Neural progenitor cell (in vitro differentiated cells): ENCODE results near the gene TMEM208. TPM values are rescaled to one million over a fixed set of nuclear protein-coding genes. Genes with fewer than 3 reads are reported as not detected.

Source experiments
- DNase-seq: peaks from one replicate; pipeline ENCODE4 v3.0.0-alpha.2; 2016; ENCODE audit warnings: low spot score
- H2AFZ ChIP-seq: fragments of 200-600 bp; sonication (generic); replicated peaks from 2 replicates; pipeline ENCODE4 v1.6.1; 2016; ENCODE audit warnings: antibody characterized with exemption
- H3F3A ChIP-seq: fragments of 200-600 bp; sonication (generic); 2 replicates; pipeline ENCODE4 v1.6.1; 2016; ENCODE audit warnings: antibody characterized with exemption, low read depth
- H3K27ac ChIP-seq: fragments of 200-600 bp; sonication (generic); 2 replicates; pipeline ENCODE4 v1.5.1; 2016; ENCODE audit warnings: mild to moderate bottlenecking
- H3K27me3 ChIP-seq: fragments of 200-600 bp; sonication (generic); 2 replicates; pipeline ENCODE4 v1.6.1; 2016; ENCODE audit warnings: mild to moderate bottlenecking, moderate library complexity
- H3K36me3 ChIP-seq: fragments of 200-600 bp; sonication (generic); 2 replicates; pipeline ENCODE4 v1.5.1; 2016
- H3K4me1 ChIP-seq: fragments of 200-600 bp; sonication (generic); 2 replicates; pipeline ENCODE4 v1.6.1; 2016; ENCODE audit warnings: mixed run types
- H3K4me2 ChIP-seq: fragments of 200-600 bp; sonication (generic); 2 replicates; pipeline ENCODE4 v1.6.1; 2016
- H3K4me3 ChIP-seq: fragments of 200-600 bp; sonication (generic); 2 replicates; pipeline ENCODE4 v1.5.1; 2016
- H3K79me2 ChIP-seq: fragments of 200-600 bp; sonication (generic); 2 replicates; pipeline ENCODE4 v1.6.1; 2016; ENCODE audit warnings: low read depth
- H3K9ac ChIP-seq: fragments of 200-600 bp; sonication (generic); 2 replicates; pipeline ENCODE4 v1.6.1; 2016
- H3K9me3 ChIP-seq: fragments of 200-600 bp; sonication (generic); 2 replicates; pipeline ENCODE4 v1.5.1; 2016; ENCODE audit warnings: low read depth
- H4K20me1 ChIP-seq: fragments of 200-600 bp; sonication (generic); 2 replicates; pipeline ENCODE4 v1.6.1; 2016; ENCODE audit warnings: low read depth
- H3K27ac Mint-ChIP-seq: 3 replicates; pipeline ENCODE4 v1.8.0; 2021; ENCODE audit warnings: mixed read lengths
- H3K27me3 Mint-ChIP-seq: 2 replicates; pipeline ENCODE4 v1.8.0; 2022; ENCODE audit warnings: low read depth, mild to moderate bottlenecking, inconsistent platforms, moderate library complexity, mixed read lengths; ENCODE audit not compliant: insufficient read depth
- H3K36me3 Mint-ChIP-seq: 3 replicates; pipeline ENCODE4 v1.8.0; 2021; ENCODE audit warnings: mixed read lengths
- H3K4me1 Mint-ChIP-seq: 3 replicates; pipeline ENCODE4 v1.8.0; 2021; ENCODE audit warnings: mixed read lengths
- H3K4me3 Mint-ChIP-seq: 3 replicates; pipeline ENCODE4 v1.8.0; 2021; ENCODE audit warnings: mild to moderate bottlenecking, moderate library complexity, mixed read lengths
- H3K9me3 Mint-ChIP-seq: 3 replicates; pipeline ENCODE4 v1.8.0; 2020; ENCODE audit warnings: mixed read lengths
- CTCF ChIP-seq: fragments of 200-600 bp; sonication (generic); IDR thresholded peaks from 2 replicates; pipeline ENCODE4 v1.5.1; 2017; ENCODE audit warnings: antibody characterized with exemption, mild to moderate bottlenecking
- EZH2 ChIP-seq: fragments of 200-600 bp; sonication (generic); IDR thresholded peaks from 2 replicates; pipeline ENCODE4 v1.6.1; 2017; ENCODE audit warnings: antibody characterized with exemption, mild to moderate bottlenecking, moderate library complexity
- EZH2phosphoT487 ChIP-seq: fragments of 200-600 bp; sonication (generic); IDR thresholded peaks from 2 replicates; pipeline ENCODE4 v1.6.1; 2017; ENCODE audit warnings: antibody characterized with exemption
- microRNA counts: library from miRNA; unstranded; fragments of <30 nt; microRNA quantifications from one replicate; lab custom pipeline; 2016
- microRNA-seq: library from miRNA; unstranded; fragments of <30 nt; microRNA quantifications from one replicate; pipeline ENCODE4, GENCODE V29; 2016
- small RNA-seq: library from RNA; depleted of rRNA; stranded (forward); fragments of <200 nt; gene quantifications from one replicate; pipeline ENCODE3, GENCODE V24; 2015
- total RNA-seq: library from RNA; depleted of rRNA; stranded (reverse); fragments of >200 nt; gene quantifications from 2 replicates; pipeline ENCODE4 v1.2.3, GENCODE V29; 2015; ENCODE audit warnings: low replicate concordance

The TMEM208 gene
- total RNA-seq, 1 donor from 2014 or later, result 39.4 TPM

GRCh38 chr16:67277294-67277998, 50.5 kb downstream of the TMEM208 start:
- no peak for DNase-seq

GRCh38 chr16:67277999-67278772, 51.3 kb downstream of the TMEM208 start:
- no peaks in the 10 kb centered on the region for H3K79me2 ChIP-seq
- H3K4me1 ChIP-seq, result no peaks in the 10 kb centered on the region
- no peak overlapping the region for H3K9ac ChIP-seq
- DNase-seq, result no peak
- H3K36me3 ChIP-seq, result no peaks in the 10 kb centered on the region
- no peak overlapping the region for H3K27ac Mint-ChIP-seq
- H2AFZ ChIP-seq, result peak overlapping the region; percentile 91
- no peaks in the 10 kb centered on the region for H3K4me1 Mint-ChIP-seq
- no peaks in the 10 kb centered on the region for H3F3A ChIP-seq
- no peaks in the 10 kb centered on the region for H3K36me3 Mint-ChIP-seq
- H3K4me3 ChIP-seq, result peak overlapping the region; percentile 54
- peaks cover 19% of the 10 kb centered on the region for H3K27me3 Mint-ChIP-seq
- H3K4me3 Mint-ChIP-seq, result peak overlapping the region; percentile 65
- TF ChIP-seq EZH2, result no peak
- TF ChIP-seq CTCF, result no peak
- no peak for TF ChIP-seq EZH2phosphoT487
- H3K9me3 Mint-ChIP-seq, result no peaks in the 10 kb centered on the region
- peaks cover 23% of the 10 kb centered on the region for H3K27me3 ChIP-seq
- no peaks in the 10 kb centered on the region for H4K20me1 ChIP-seq
- peak overlapping the region; percentile 83 for H3K4me2 ChIP-seq
- no peaks in the 10 kb centered on the region for H3K9me3 ChIP-seq
- no peak overlapping the region for H3K27ac ChIP-seq

More at GRCh38 chr16:67277294-67277998, 50.5 kb downstream of the TMEM208 start:
- no peaks in the 10 kb centered on the region for H3K36me3 ChIP-seq
- H3K4me1 ChIP-seq, result no peaks in the 10 kb centered on the region
- Mint-ChIP-seq H3K27me3 (peaks cover 18% of the 10 kb centered on the region), H3K27ac (no peak overlapping the region), H3K4me3 (peak overlapping the region; percentile 75), H3K36me3 (no peaks in the 10 kb centered on the region), H3K9me3 (no peaks in the 10 kb centered on the region), H3K4me1 (no peaks in the 10 kb centered on the region)
- H3K79me2 ChIP-seq, result no peaks in the 10 kb centered on the region
- TF ChIP-seq CTCF, result no peak
- TF ChIP-seq EZH2, result no peak
- TF ChIP-seq EZH2phosphoT487, result no peak
- H2AFZ ChIP-seq, result no peak overlapping the region
- H3F3A ChIP-seq, result no peaks in the 10 kb centered on the region
- H3K27ac ChIP-seq, result no peak overlapping the region
- H3K4me3 ChIP-seq, result no peak overlapping the region
- H3K9me3 ChIP-seq, result no peaks in the 10 kb centered on the region
- peaks cover 23% of the 10 kb centered on the region for H3K27me3 ChIP-seq
- H4K20me1 ChIP-seq, result no peaks in the 10 kb centered on the region
- H3K9ac ChIP-seq, result no peak overlapping the region
- H3K4me2 ChIP-seq, result no peak overlapping the region

MicroRNA genes within 50 kb of the gene (microRNA counts, 767-probe panel; counts per million panel counts)
- microRNA hsa-miR-328 (lab: Ali Mortazavi, UCI), result 460 counts per million, percentile 90 among the panel's probes with 10 or more counts

Small RNA genes within 50 kb of the gene (microRNA-seq; reads per million reads assigned to microRNA genes)
- 17.8 reads per million, percentile 49 among the genes with 10 or more reads in this experiment for gene MIR328

Small RNA genes within 50 kb of the gene (small RNA-seq; reads per million reads assigned to genes)
- gene MIR328, result 0.50 reads per million, percentile 55 among the genes with 10 or more reads in this experiment

Other genes starting within 250 kb of the TMEM208 start
- gene CES4A, start 238.5 kb upstream of the TMEM208 start, total RNA-seq, result 0.22 and 1.8 TPM in 2 replicates
- 64.7 and 95.5 TPM in 2 replicates for gene CBFB, start 198.0 kb upstream of the TMEM208 start, total RNA-seq
- gene PHAF1, start 117.2 kb upstream of the TMEM208 start, total RNA-seq, result 29.1 and 31.5 TPM in 2 replicates
- gene B3GNT9, start 76.1 kb upstream of the TMEM208 start, total RNA-seq, result 2.6 and 5.9 TPM in 2 replicates
- gene TRADD, start 67.2 kb upstream of the TMEM208 start, total RNA-seq, result 0.25 and 0.30 TPM in 2 replicates
- gene FBXL8, start 67.2 kb upstream of the TMEM208 start, total RNA-seq, result not detected in 2 replicates
- 1.0 TPM in 1 of 2 replicates, not detected in the other for gene HSF4, start 62.4 kb upstream of the TMEM208 start, total RNA-seq
- 0.37 and 5.5 TPM in 2 replicates for gene NOL3, start 56.6 kb upstream of the TMEM208 start, total RNA-seq
- 15.7 and 50.9 TPM in 2 replicates for gene MATCAP1, start 43.2 kb upstream of the TMEM208 start, total RNA-seq
- not detected in 2 replicates for gene EXOC3L1, start 37.0 kb upstream of the TMEM208 start, total RNA-seq
- gene E2F4, start 35.0 kb upstream of the TMEM208 start, total RNA-seq, result 35.3 and 101 TPM in 2 replicates
- 1.9 TPM in 1 of 2 replicates, not detected in the other for gene ELMO3, start 28.0 kb upstream of the TMEM208 start, total RNA-seq
- 5.5 and 14.2 TPM in 2 replicates for gene FHOD1, start 20.4 kb downstream of the TMEM208 start, total RNA-seq
- gene SLC9A5, start 21.8 kb downstream of the TMEM208 start, total RNA-seq, result 2.5 and 4.2 TPM in 2 replicates
- 4.0 and 6.2 TPM in 2 replicates for gene PLEKHG4, start 52.4 kb downstream of the TMEM208 start, total RNA-seq
- 1.1 TPM in 2 replicates for gene KCTD19, start 99.6 kb downstream of the TMEM208 start, total RNA-seq
- 0.34 TPM in 1 of 2 replicates, not detected in the other for gene LRRC36, start 99.7 kb downstream of the TMEM208 start, total RNA-seq
- 0.96 TPM in 1 of 2 replicates, not detected in the other for gene TPPP3, start 166.4 kb downstream of the TMEM208 start, total RNA-seq
- 1.5 and 2.2 TPM in 2 replicates for gene ZDHHC1, start 189.3 kb downstream of the TMEM208 start, total RNA-seq
- 1.6 TPM in 1 of 2 replicates, not detected in the other for gene HSD11B2, start 204.0 kb downstream of the TMEM208 start, total RNA-seq